ENCODE results near the gene NAP1L1. TPM values are rescaled to one million over a fixed set of nuclear protein-coding genes. Genes with fewer than 3 reads are reported as not detected.

Gene NAP1L1
- total RNA-seq, 4 donors from 2014 or later = 193 to 341 (median 213) TPM

DNA sequence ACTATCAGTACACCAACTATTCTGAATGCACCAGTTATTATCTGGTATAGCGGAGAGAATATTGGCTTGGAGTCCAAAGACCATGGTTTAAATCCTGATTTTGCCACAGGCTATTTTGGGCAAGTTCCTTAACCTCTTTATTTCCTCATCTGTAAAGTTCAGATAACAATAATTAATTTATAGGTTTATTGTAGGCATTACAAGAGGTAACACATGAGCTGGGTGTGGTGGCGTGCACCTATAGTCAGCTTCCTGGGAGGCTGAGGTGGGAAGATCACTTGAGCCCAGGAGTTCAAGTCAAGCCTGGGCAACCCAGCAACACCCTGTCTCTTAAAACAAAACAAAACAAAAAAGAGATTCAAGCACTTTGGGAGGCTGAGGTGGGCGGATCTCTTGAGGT is 76.1 kb downstream of the NAP1L1 start:
- TF ChIP-seq, protein P1, sequence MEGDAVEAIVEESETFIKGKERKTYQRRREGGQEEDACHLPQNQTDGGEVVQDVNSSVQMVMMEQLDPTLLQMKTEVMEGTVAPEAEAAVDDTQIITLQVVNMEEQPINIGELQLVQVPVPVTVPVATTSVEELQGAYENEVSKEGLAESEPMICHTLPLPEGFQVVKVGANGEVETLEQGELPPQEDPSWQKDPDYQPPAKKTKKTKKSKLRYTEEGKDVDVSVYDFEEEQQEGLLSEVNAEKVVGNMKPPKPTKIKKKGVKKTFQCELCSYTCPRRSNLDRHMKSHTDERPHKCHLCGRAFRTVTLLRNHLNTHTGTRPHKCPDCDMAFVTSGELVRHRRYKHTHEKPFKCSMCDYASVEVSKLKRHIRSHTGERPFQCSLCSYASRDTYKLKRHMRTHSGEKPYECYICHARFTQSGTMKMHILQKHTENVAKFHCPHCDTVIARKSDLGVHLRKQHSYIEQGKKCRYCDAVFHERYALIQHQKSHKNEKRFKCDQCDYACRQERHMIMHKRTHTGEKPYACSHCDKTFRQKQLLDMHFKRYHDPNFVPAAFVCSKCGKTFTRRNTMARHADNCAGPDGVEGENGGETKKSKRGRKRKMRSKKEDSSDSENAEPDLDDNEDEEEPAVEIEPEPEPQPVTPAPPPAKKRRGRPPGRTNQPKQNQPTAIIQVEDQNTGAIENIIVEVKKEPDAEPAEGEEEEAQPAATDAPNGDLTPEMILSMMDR (IDR thresholded peaks at IDR 0.05) = no peak
- no peak for TF ChIP-seq POLR2A (IDR thresholded peaks at IDR 0.05)
- 94 to 98% methylated on average over 3 of the region's 3 CpGs for WGBS, 2 donors
- DNase-seq = no peak
- Histone ChIP-seq H3K9me3 (no peaks in the 10 kb centered on the region), H3K27ac (no peak overlapping the region), H3K4me1 (peaks cover 0 to 19% of the 10 kb centered on the region in 2 donors), H3K27me3 (no peaks in the 10 kb centered on the region), H3K36me3 (no peaks in the 10 kb centered on the region), H3K4me3 (replicated peaks in 1 of 3) (no peak overlapping the region)
- intact Hi-C loops (cut with DNase I) = no loop called here

DNA sequence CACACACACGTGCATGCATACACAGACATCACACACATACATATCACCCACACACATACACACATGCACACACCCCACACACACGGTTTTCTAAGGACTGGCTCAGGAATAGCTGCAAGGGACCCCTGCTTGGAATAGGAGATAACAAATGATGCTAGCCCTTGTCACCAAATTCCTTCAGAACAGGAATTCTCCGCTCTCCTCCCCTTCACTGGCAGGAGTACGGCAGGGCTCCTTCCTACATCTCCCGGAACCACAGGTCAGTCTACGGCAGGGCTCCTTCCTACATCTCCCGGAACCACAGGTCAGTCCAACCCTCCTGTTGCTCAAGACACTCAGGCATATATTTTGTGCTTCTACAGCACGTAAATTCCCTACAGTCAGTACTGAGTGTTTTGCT is 76.8 kb downstream of the NAP1L1 start:
- TF ChIP-seq, protein P1 (IDR thresholded peaks at IDR 0.05) = no peak
- no peak for TF ChIP-seq POLR2A (IDR thresholded peaks at IDR 0.05)
- H3K27ac ChIP-seq = no peak overlapping the region
- no peaks in the 10 kb centered on the region for H3K27me3 ChIP-seq
- H3K9me3 ChIP-seq = no peaks in the 10 kb centered on the region
- no peak for DNase-seq
- H3K4me1 ChIP-seq = peaks cover 0 to 19% of the 10 kb centered on the region in 2 donors
- intact Hi-C loops (cut with DNase I) = no loop called here
- 89 to 93% methylated on average over 8 of the region's 8 CpGs for WGBS, 2 donors
- no peak overlapping the region for H3K4me3 ChIP-seq (replicated peaks in 1 of 3)
- H3K36me3 ChIP-seq = no peaks in the 10 kb centered on the region

DNA sequence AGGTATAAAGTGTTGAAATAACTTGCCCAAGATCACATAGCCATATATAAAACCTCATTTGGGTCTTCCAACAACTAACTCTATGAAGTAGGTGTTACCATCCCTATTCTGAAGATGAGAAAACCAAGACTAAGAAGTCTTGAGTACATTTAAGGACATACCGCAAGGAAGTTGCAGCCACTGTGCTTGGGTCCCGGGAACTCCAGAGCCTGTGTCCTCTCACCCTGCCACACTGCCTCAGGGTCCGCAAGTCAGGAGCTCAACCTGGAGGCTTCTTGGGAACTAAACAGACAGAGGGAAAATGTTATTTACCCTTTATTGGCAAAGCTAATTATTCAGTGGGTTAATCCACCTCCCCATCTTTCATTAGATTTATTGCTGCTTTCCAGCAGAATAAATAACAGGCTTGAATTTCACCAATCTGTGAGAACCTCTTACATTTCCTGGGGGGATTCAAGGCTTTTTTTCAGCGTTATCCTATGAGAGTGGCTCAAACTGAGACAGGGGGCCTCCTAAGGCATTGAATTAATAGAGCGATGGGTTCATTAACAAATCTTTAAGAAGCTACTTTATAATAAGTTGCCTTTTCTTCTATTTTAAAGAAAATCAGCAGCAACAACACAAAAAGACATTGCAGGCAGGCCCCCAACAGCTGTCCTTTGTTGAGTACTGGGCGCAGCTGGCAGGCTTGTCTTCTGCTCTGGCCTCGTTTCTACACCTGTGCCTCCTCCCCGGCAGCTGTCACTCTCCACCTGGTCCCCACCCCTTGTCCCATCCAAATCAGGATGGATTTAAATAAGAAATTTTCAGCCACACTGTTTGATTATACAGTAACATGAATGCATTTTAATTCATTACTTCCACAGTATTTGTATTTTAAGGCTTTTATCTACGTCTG is 78.2 kb downstream of the NAP1L1 start:
- Histone ChIP-seq H3K36me3 (no peaks in the 10 kb centered on the region), H3K27me3 (no peaks in the 10 kb centered on the region), H3K9me3 (no peaks in the 10 kb centered on the region), H3K4me1 (peaks cover 0 to 11% of the 10 kb centered on the region in 2 donors), H3K27ac (no peak overlapping the region), H3K4me3 (replicated peaks in 1 of 3) (no peak overlapping the region)
- no peak for TF ChIP-seq POLR2A (IDR thresholded peaks at IDR 0.05)
- TF ChIP-seq, protein P1 (IDR thresholded peaks at IDR 0.05) = no peak
- 89 to 93% methylated on average over 9 of the region's 9 CpGs for whole genome bisulfite sequencing, 2 donors
- no peak for DNase-seq
- intact Hi-C loops (cut with DNase I) = no loop called here

DNA sequence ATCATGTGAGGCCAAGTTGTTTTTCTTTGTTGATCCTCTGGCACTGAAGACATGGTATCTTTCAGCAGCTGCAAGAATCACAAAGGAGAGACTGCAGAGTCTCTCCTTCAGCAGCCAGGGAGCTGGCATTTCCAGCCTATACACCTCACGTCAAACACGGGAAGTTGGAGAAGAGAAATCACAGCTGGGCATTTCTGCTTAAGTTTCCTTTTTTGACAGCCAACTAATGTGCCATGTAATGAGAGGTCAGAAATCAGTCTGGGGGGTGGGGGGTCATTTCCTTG is 81.2 kb downstream of the NAP1L1 start:
- TF ChIP-seq, protein P1 (IDR thresholded peaks at IDR 0.05) = no peak
- no peak for TF ChIP-seq POLR2A (IDR thresholded peaks at IDR 0.05)
- H3K4me3 ChIP-seq (replicated peaks in 1 of 3) = no peak overlapping the region
- no peak for DNase-seq
- intact Hi-C loops (cut with DNase I) = no loop called here
- no peaks in the 10 kb centered on the region for H3K36me3 ChIP-seq
- WGBS, 2 donors = 34 to 42% methylated on average over 2 of the region's 2 CpGs
- no peaks in the 10 kb centered on the region for H3K9me3 ChIP-seq
- no peak overlapping the region for H3K27ac ChIP-seq
- H3K27me3 ChIP-seq = no peaks in the 10 kb centered on the region
- H3K4me1 ChIP-seq = no peaks in the 10 kb centered on the region

DNA sequence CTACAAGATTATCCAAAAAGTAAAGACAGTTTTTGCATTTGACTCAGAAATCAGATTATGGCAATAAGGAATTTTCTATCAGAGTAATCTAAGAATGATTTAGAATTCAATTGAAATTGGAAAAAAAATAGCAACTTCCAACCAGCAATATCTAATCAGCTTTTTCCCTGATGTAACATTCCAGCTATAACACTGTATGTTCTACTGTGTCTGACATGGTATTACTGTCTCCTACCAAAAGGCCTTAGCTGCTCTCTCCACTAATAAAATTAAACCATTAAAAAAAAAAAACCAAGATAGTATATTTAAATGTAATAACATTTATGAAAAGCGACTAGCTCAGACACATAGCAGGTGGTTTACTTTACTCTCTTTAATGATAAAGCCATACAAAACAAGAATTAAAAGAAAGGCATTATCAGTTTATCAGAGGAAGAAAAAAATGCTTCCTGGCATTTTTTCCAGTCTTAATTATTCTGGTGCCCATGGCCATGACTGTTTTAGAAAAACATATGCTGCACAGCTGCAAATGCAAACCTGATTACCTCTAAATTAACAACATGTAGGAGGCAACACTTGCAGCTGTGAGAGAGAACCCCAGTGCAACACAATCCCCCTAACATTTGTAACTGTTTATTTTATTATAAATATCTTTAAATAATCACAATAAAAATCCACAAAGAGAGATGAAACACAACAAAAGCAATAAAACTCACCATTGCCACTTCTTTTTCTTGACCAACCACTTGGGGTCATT is 81.7 kb downstream of the NAP1L1 start:
- DNase-seq = no peak
- Histone ChIP-seq H3K36me3 (no peaks in the 10 kb centered on the region), H3K4me1 (no peaks in the 10 kb centered on the region), H3K27me3 (no peaks in the 10 kb centered on the region), H3K27ac (no peak overlapping the region), H3K9me3 (no peaks in the 10 kb centered on the region), H3K4me3 (replicated peaks in 1 of 3) (no peak overlapping the region)
- intact Hi-C loops (cut with DNase I) = no loop called here
- 92 to 97% methylated on average over 1 of the region's 1 CpG for WGBS, 2 donors
- TF ChIP-seq, protein P1 (IDR thresholded peaks at IDR 0.05) = no peak
- no peak for TF ChIP-seq POLR2A (IDR thresholded peaks at IDR 0.05)

All from thyroid gland (tissue), 4 donors.